HG03139 (cell line): ENCODE measurements around the gene POU2AF2.
"Not testable (repeated sequence)": the region's sequence is repeated elsewhere in the genome, so short reads cannot be mapped to it uniquely, and the experiment has no call there.

Experiments used
- ATAC-seq: cut with Tn5 transposase; IDR thresholded peaks from one replicate; pipeline ENCODE4 v1.9.1; 2021; ENCODE audit not compliant: unreplicated experiment

POU2AF2 gene

DNA sequence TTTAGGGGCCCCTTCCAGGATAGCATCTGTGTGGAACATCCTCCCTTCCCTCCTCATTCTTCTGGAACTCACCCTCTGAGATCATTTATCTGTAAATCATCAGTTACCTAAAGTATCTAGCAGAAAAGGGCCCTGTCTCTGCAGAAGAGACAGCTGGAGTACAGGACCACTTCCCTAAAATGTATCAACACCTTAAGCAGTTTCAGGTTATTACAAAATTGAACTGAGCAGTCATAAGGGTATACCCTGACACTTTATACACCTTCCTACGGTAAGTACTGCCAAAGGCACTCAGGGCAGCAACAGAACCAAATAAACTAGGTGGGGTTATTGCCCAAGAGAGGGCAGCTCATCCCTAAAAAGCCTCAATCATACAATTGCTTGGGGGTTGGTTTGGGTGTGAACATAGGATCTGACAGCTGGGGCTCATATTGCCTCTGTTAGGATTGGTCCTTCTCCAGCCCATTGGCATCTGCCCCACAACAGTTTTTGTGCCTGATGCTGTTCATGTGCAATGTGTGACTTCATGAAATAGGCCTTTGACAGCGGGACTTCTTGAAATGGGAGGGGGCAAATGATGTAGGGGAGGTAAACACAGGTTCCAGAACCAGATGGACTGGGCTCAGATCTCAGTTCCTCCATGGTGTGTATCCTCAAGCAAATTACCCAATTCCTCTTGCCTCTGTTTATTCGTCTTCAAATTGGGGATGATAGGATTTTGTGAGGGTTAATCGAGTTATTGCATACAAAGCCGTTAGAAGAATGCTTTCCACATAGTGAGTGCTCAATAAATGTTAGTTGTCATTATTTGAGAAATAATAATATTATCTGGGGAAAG, 55.7 kb downstream of the POU2AF2 start:
- ATAC-seq = no peak

- no peak for ATAC-seq
Observed at GRCh38 chr11:111301842-111302118, 56.3 kb downstream of the POU2AF2 start.

- ATAC-seq = no peak
Observed at GRCh38 chr11:111302298-111302697, 56.8 kb downstream of the POU2AF2 start.

- ATAC-seq = no peak
Observed at GRCh38 chr11:111303461-111303860, 57.9 kb downstream of the POU2AF2 start.

DNA sequence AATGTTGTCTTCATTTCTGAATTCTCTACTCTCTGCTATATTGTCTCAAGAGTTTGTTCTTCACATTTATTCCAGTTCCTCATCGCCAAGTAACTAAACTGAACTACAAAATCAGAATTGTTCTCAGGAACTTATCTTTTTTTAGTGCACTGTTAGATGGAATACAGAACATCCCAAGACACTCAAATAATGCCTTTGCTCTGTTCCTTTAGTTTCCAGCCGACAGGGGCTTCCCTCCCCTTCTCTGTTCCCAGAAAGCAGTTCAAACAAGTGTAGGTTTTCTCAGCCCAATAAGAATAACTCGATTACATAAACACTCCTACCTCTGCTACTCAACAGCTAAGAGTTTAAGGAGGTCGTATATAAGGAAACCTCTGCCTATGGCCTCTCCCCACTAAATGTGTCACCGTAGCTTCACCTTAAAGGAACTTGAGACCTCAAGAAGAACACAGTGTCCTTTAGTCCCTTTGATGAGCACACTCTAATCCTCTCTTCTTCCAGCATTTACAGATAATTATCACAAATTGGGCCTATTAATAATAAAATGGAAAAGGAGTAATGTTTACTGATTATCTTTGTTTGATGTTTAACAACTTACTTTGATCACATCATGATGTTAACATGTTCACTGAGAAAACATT, 59.8 kb downstream of the POU2AF2 start:
- no peak for ATAC-seq

DNA sequence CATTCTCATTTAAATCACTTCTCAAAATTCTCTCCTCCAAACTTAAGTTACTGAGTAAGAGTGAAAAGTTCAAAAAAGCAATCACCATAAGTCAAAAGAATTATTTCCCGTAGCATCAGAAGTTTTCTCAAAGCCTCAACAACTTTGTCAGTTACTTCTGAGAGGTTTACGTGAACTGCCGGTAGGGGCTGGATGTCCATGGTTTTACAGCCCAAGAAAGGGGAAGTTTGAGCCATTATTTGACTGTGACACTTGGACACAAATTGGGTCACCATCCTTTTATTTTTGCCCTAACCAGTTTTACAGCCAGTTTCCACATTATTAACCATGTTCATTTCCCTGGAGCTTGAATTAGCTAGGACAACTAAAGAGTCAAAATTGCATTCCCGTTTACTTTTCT, 60.4 kb downstream of the POU2AF2 start:
- no peak for ATAC-seq

GRCh38 chr11:111306321-111306720, 60.8 kb downstream of the POU2AF2 start:
- no peak for ATAC-seq

GRCh38 chr11:111307472-111308108, 62.1 kb downstream of the POU2AF2 start:
- no peak for ATAC-seq

DNA sequence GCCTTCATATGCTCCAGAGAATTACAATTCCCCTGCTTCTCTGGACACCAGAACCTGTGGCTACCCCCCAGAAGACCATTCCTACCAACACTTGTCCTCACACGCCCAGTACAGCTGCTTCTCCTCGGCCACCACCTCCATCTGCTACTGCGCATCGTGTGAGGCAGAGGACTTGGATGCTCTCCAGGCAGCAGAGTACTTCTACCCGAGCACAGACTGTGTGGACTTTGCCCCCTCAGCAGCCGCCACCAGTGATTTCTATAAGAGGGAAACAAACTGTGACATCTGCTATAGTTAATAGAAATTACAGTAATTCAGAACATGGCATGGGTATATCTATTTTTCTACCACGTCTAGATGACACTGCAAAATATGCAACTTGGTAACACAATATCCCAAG, 62.6 kb downstream of the POU2AF2 start:
- no peak for ATAC-seq

GRCh38 chr11:111309215-111309915, 63.8 kb downstream of the POU2AF2 start:
- ATAC-seq = no peak

DNA sequence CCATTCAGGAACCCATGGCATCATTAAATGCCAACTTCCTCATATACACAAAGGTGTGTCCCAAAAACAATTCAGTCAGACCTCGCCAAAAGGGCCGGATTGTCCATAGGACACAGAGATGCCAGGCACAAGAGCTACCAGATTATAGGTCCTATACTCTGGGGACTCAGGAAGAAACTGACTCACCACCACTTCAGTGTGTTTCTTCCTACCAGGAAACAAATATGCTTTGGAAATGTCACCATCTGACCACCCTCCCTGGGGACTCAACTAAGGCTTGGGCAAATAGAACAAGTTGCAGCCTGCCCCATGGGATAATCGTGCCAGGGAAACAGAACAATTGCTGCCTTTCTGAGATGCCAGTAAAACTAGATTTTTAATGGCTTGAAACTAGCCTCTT, 64.6 kb downstream of the POU2AF2 start:
- ATAC-seq = no peak

GRCh38 chr11:111310723-111311122, 65.2 kb downstream of the POU2AF2 start:
- no peak for ATAC-seq

DNA sequence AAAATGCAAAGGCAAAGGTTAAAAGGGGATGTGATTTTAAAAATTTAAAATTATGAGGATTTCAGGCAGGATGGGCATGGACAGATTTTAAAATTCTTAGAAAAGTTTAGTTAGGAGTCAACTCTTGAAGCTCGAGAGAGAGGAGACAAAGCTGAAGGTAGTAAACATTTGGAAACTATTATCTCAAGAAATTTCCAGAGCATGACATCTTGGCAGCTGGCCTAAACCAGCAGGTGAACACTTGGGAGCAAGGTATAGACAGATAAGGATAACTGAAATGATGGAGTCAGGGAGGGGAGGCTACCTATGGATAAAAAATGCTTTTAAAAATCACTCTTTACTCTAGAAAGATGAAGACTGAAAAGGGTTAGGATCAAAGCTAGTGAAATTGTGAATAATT, 66.6 kb downstream of the POU2AF2 start:
- no peak for ATAC-seq

DNA sequence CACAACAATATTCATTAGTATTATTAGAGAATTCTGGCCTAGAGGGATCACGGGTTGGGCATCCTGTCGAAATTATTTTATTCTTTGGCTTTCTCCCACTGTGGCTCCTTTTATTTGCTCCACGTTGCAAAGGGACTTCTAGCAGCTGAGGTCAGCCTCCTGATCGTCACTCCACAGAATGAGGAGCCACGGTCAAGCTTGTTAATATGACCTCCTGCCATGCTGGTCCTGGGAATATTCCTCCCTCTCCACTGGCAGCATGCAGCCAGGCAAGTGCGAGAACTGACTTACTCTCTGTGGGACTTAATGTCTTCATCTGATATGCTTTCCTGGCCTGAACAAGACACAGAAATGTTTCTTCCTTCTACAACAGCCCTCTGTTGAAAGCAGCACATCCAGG, 73.8 kb downstream of the POU2AF2 start:
- no peak for ATAC-seq

DNA sequence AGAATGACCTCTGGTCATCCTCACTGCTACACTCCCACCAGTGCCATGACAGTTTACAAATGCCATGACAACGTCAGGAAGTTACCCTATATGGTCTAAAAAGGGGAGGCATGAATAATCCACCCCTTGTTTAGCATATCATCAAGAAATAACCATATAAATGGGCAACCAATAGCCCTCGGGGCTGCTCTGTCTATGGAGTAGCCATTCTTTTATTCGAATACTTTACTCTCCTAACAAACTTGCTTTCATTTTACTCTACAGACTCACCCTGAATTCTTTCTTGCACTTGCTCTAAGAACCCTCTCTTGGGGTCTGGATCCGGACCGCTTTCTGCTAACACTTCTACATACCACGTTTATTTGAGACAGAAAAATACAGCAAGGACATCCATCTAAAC, 74.7 kb downstream of the POU2AF2 start:
- ATAC-seq = not testable (repeated sequence)

GRCh38 chr11:111320728-111321568, 75.4 kb downstream of the POU2AF2 start:
- no peak for ATAC-seq

- no peak for ATAC-seq
Observed at GRCh38 chr11:111322534-111322933, 77.0 kb downstream of the POU2AF2 start.

GRCh38 chr11:111324277-111324720, 78.8 kb downstream of the POU2AF2 start:
- no peak for ATAC-seq

DNA sequence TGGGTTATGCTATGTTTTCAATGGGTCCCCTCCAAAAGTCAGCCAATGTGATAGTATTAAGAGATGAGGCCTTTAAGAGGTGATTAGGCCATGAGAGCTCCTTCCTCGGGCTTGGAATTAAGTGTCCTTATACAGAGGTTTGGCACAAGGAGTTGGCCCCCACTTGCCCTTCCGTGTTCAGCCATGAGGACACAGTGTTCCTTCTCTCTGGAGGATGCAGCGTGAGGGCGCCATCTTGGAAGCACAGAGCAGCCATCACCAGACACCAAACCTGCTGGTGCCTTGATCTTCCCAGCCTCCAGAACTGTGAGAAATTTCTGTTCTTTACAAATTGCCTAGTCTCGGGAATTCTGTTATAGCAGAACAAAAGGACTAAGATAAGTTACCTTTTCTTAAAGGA, 79.7 kb downstream of the POU2AF2 start:
- no peak for ATAC-seq

GRCh38 chr11:111326824-111327223, 81.3 kb downstream of the POU2AF2 start:
- ATAC-seq = no peak
